DMS 273 treated with DMSO at 0.1 percent for 48 hours (cell line): ENCODE measurements around the gene CBL.
A peak's percentile ranks its signal among the peaks of the same experiment; 100 is the strongest.

Experiments
- DNase-seq: peaks from one replicate; lab custom pipeline; 2025; lab: John Stamatoyannopoulos, UW

CBL gene

DNA sequence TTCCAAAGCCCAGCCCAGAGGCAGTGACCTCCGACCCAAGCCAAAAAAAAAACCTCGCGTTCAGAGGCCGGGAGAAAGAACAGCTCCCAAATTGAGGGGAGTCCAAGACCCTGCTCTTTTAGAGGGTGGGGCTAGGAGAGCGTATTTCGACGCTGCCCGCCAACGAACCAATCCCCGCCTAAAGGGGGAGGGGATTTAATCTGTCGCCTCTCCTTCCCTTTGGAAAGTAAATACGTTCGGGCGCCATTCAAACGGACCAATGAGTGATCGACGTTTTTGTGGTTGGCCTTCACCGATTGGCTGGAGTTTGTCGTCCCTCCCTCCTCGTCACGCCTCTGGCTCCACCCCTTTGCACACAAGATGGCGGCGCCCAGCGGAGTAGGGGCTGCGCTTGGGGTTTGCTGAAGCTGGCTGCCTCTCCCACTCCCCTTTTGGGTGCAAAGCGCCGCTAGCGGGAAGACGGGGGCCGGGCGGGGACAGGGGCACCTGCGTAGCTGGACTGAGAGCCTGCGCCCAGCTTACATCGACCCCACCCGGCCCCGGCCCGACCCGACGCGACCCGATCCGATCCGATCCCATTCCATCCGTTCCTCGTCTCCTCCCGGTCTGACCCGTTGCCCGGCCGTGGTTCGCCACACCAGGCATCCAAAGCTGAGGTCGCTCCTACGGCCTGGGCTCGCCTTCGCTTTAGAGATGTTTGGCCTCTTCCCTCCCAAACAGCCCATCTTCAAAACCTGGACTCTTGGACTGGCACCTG lies 128.2 kb downstream of the CBL start, which contains the start of gene RNF26:
RNF26 (plus strand) TSS at position 354 of the 757 bp plus-strand sequence. CDS start 596 bp downstream, outside the sequence.
- peak; percentile 89 for DNase-seq

DNA sequence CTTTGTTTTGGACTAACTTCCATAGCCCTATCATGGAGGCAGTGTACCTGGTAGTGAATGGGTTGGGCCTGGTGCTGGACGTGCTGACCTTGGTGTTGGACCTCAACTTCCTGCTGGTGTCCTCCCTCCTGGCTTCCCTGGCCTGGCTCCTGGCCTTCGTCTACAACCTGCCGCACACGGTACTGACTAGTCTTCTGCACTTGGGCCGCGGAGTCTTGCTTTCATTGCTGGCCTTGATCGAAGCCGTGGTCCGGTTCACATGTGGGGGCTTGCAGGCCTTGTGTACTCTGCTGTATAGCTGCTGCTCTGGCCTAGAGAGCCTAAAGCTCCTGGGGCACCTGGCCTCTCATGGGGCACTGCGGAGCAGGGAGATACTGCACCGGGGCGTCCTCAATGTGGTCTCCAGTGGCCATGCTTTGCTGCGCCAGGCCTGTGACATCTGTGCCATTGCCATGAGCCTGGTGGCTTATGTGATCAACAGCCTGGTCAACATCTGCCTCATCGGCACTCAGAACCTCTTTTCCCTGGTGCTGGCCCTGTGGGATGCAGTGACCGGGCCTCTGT lies 129.0 kb downstream of the CBL start:
- no peak for DNase-seq

DNA sequence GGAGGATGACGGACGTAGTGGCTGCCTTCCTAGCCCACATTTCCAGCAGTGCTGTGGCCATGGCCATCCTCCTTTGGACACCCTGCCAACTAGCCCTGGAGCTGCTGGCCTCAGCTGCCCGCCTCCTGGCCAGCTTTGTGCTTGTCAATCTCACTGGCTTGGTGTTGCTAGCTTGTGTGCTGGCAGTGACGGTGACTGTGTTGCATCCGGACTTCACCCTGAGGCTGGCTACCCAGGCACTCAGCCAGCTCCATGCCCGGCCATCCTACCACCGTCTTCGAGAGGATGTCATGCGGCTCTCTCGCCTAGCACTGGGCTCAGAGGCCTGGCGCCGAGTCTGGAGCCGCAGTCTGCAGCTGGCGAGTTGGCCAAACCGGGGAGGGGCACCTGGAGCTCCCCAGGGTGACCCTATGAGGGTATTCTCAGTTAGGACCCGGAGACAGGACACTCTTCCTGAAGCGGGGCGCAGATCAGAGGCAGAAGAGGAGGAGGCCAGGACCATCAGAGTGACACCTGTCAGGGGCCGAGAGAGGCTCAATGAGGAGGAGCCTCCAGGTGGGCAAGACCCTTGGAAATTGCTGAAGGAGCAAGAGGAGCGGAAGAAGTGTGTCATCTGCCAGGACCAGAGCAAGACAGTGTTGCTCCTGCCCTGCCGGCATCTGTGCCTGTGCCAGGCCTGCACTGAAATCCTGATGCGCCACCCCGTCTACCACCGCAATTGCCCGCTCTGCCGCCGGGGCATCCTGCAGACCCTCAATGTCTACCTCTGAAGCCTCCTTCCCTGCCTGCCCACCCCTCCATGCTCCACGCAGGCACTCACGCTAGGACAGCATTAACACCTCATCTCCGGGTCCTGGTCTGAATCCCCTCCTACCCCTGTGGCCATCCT lies 129.8 kb downstream of the CBL start:
- DNase-seq, result no peak

DNA sequence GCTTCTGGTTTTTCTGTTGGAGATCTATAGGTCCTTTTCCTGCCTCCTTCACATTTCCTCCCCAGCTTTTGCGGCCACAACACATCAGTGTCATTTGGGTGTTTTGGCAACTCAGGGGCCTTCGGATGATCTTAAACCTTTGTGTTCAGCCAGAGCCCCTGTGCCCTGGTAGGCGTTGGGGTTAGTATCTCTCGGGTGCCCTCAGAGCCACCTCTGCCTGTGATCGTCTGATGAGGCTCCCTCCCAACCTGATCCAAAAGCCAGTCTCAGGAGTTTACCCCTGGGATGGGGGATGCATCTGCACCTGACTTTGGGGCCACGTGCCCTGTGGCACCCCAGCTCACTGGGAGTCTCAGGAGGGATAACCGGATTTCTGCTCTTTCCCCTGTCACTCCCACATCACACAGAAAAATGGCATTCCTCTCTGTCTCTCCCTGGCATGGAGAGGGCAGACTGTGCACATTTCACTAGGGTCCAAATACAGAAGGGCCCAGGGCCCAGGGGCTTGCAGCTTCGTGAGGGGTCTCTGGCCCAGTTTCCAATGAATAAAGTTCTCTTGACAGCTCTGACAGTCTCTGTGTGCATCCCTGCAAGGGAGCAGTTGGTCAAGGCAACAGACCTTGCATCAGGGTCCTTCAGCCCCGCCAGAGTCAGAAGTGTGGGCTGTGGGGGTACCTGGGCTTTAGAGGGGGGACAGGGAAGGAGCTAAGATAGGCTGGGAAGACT lies 130.8 kb downstream of the CBL start:
- DNase-seq, result no peak

DNA sequence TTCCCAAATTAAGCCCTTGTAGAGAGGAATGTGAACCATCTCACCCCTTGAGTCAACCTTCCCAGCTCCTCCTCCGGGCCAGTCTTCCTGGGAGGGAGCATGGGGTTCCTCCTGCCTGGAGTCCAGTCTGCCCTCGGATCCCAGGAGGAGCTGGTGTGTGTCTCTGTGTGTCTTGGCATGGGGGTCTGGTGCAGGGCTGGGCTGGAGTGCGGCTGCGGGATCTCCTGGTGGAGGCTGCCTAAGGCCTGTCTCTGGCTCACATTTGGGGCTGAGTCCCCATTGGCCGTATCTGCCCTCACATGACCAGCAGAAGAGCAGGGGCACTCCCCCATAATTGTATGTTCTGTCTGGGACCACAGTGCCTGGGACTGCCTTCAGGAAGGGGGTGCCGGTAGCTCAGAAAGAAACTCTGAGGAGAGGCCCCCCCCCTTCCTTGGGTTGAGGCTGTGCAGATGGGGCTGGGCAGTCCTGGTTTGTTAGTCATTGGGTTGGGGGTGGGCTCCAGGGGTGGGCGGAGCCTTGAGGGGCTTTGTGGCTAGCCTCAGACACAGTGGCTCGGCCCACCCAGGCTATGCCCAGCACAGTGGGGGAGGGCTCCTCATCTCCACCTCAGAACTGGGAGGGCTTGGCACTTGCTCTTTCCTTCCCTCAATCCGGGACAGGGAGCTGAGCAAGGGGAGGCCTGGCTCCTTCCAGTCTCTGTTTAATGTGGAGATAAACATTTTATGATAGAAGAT lies 131.6 kb downstream of the CBL start:
- DNase-seq, result no peak

DNA sequence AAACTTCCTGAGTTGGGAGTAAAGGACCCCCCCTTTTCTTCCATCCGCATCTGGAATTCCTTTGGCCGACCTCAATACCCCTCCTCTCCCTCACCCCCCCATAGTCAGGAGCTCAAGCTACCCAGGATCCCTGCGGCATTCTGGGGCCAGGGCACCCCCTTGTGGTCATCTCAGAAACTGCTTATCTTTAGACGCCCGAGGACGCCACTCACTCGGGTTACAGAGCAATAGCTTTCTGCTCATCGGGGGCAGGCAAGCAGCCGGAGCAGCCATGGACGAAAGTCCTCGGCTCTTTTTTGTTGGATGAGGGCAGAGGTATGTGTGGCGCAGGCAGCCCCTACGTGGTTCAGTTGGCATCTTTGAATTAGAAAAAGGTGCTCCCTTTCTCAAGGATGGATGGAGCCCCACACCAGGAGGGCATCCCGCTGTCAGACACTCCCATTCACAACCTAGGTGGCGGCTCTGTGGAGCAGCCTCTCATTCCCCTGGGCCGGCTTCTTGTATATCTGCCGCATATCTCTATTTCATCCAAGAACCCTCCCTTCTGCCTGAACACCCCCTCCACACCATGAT lies 132.3 kb downstream of the CBL start:
- DNase-seq, result peak; percentile 21

DNA sequence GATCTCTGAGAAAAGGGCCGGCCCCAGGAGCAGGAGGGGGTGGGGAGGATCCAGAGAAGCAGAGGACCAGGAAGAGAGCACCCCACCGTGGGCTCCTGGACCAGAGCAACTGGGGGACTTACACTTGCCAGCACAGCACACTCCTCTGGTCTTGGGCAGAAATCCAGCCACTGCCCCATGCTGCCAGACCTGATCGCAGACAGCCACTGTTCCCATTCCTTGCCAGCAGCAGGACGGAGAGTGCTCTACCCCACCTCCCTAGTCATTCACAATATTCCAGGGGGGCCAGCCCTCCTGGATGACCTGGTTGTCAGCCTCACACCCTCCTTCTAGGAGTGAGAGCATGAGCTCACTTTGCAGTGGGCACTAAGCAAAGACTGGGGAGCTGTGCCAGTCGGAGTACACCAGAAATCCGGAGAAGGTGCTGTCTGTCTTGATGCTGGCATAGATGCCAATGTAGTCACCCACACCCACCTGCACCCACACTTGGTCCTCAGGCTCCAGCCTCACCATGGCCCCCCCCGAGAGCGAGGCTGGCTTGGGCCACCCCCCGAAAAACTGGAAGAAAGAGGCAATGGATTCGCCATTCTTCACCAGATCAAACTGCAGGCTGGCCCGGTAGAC lies 132.9 kb downstream of the CBL start:
- no peak for DNase-seq

DNA sequence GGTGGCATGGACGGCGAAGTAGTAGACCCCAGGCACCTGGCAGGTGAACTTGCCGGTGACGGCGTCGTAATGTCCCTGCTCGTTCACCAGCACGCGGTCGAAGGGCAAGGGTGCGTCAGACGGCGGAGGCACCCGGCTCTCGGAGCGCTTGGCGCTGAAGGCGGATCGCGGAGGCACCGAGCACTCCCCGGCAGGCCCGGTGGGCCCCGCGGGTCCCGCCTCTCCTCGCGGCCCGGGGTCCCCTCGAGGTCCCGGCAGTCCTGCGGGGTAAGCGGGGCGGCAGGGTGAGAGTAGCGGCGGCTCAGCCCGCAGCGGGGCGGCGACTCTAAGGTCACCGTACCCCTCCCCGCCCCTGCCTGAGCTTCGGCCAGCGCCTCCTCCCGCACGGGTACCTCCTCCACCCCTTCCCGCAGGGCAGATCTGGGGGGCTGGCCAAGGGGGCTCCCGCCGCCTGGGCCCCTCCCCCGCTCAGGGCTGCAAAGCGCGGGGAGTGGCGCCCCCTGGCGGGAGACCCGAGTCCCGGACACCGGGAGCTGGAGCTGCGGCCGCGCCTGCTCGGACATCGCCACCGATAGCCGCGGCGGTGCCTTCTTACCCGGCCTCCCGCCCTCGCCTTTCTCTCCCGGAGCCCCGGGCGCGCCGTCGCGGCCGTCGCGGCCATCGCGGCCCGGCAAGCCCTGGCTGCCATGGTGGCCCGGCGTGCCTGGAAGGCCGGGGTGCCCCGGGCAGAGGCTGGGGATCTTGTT lies 133.6 kb downstream of the CBL start:
- no peak for DNase-seq

DNA sequence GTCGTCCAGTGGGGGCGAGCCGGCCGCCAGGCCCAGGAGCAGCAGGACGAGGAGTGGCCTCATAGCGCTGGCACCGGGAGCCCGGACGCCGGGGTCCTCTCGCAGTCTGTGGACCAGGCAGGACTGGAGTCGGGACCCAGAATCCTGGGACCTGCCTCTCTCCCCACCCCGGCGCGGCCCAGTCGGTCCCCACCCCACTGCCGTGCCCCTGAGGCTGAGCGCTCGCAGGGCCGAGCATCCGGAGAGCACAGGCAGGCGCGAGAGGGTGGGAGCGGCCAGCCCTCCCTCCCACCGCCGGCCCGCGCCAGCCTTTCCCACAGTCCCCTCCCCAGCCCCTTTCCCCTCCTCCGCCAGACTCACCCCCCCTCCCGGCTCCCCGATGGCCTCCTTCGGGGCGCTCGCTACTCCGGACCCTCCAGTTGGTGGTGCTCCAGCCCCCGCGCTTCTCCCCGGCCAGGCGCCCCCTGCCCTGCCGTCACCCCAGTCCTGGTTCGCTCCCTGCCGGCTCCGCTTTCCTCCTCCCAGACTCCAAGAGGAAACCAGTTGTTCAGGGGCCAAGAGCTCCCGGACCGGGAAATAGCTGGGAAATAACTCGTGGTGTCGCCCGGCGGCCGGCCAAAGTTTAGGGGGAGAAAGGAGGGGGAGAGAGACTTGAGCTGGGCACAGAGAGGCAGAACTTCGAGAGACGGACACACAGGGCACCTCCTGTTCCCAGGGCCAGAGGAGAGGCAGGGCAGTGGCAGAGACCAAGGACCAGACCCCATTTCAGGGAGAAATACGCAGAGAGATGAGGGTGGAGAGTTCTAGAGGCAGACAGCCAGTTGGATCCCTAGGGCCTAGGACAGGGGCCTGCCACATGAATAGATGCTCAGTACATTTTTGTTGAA lies 134.4 kb downstream of the CBL start, which contains the start of gene C1QTNF5:
C1QTNF5 (minus strand) TSS at position 549 of the 887 bp plus-strand sequence; CDS start at position 63, 486 bp downstream.
- DNase-seq, result no peak

DNA sequence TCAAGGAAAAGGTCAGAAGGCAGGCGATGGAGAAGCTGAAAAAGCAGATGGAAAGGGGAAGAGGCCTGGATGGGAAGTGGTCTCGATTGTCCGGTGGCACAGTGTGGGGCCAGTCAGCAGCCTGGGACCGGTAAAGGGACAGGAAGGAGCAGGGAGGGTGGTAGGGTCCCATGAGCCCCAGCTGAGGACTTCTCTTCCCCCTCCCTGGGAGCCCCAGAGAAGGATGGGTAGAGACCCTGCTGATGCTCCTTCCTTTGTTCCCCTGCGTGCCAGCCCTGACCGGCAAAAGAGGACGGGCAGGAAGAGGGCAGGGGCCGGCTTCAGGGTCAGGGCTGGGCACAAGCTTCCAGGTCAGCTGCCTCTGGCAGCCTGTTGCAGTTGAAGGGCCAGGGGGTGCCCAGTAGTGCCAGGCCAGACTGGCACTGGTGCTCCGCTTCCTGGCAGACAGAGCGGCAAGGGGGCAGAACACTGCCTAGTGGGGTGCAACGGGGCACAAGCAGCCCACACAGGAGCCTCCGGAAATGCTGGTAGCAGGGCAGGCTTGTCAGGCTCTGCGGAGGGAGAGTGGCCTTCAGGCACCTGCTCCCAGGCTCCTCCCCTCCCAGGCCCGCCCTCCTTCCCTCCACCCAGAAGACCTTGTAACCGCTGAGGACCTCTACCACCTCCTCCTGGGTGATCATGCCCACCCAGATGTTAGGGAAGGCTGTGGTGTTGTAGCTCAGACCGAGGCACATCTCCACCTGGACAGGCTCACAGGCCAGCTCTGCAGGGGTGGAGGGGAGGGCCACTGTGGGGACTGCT lies 135.3 kb downstream of the CBL start:
- no peak for DNase-seq

DNA sequence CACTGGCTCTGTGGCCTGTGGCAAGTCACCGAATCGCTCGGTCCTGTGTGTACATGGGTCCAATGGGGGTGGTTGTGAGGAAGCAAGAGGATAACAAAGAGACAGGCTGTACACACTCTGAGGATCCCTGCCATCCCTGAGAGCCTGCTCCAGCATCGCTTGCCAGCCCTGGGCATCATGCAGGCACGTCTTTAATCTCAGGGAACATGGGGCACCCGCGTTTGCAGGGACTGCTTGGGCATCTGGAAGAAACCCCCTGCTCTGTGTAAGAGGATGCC lies 135.8 kb downstream of the CBL start:
- DNase-seq, result no peak

DNA sequence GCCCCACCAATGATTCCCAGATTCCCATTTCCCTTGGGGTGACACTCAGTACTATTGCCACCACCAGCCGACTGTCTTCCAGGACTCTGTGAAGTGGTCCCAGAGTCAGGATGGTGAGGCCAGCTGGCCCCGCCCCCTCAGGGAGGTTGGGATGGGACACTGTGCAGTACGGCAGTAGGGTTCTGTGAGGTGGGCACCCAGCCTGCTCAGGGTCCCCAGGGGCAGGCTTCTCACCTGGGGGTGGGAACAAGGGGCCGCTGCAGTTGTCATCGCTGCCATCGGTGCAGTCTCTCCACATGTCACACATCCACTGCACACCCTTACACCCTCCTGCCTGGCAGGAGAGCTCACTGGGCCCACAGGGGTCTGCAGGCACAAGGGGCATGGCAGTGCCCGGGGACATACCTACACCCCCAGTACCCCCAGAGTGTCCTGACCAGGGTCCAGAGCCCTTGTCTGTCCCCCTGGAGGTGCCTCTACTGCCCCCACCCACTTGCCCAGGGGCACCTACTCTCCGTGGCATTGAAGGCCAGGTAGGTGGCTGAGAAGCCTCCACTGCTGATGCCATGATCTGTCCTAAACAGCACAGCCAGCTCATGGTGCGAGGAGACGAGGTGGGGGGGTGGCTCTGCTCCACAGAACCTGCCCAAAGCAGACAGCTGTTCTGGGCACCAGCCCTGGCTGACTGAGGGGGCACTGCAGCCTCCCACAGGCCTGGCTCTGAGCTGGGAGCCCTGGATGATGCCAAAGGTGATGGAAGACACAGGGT lies 136.4 kb downstream of the CBL start:
- DNase-seq, result no peak

DNA sequence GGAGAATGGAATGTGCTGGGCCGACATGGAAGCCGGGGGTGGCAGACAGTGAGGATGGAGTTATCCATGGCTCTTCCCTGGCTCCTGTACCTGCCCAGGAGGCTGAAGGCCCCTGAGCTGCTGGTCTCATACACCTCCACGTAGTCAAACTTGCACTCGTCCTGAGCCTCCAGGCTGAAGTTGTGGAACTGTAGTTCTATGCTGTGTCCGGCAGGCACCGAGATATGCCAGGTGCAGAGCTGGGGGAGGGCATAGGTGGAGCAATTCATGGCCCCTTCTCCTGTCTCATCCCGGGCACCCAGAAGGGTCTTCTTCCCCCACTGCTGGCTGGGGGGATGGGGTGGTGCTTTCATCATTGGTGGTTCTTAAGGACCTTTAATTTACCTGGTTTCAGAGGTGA lies 137.6 kb downstream of the CBL start:
- no peak for DNase-seq

DNA sequence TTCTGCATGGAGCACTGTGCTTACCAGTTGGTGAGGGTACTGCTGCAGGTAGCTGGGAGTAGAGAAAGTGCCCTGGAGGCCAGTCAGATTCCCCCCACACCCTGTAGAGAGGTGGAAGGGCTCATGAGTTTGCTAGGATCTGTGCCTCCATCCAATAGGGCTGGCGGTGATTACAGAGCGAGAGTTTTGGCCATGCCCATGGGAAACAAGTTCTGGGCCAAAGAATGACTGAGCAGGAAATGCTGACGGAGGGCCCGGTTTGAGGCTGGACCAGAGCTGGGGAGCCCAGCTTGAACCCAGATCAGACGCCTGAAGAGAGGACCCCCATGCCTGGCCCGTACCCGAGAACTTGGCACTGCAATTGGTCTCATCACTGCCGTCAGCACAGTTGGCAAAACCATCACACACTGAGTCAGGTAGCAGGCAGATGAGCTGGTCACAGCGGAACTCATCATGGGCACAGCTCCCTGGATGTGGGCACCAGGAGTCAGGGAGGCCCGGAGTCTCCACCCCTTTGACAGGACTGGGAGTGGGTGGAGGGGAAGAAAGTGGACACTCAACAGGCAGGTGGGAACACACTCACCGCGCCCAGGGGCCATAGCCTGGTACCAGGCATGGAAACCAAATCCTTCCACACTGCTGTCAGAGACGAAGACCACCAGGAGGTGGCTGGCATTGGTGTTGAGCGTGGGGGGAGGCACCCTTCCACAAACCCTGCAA lies 138.3 kb downstream of the CBL start:
- DNase-seq, result no peak

DNA sequence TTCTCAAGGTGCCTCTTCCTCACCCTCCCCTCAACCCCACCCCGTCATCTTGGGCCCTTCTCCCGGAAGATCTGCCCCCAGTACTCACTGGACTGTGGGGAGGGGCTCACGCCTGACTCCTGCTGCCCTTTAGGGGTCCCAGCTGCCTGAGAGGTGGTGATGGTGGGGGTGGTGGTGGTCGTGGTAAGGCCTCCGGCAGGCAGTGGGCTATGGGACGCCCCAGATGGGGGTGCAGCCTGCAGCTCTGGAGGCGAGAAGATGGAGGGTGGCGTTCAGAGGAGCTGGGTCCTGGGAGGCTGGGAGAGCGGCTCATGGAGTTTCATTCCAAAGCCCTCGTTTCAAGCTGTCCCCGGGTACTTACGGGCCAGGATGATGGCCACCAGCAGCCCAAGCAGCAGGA lies 139.5 kb downstream of the CBL start:
- DNase-seq, result no peak

DNA sequence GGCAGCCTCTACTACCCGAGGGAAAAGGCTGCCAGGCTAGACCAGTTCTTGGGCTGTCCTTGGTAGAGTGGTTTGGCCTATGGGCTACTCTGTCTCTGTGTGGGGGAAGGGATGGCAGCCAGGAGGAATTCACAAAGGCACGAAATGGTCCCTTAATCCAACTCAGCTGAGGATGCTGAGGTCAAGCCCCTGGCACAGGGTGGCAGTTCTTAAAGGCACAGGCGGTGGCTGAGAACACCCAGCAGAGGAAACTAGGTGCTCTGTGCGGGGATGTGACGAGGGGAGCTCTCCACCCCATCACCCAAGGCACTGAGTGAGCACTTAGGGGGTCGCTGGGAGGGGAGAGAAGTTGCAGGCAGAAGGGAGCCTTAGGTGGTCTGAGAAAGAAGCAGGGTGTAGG lies 140.5 kb downstream of the CBL start, which contains the start of gene MFRP:
MFRP (minus strand) TSS at position 101 of the 400 bp plus-strand sequence. CDS start 192 bp downstream, outside the sequence.
- DNase-seq, result no peak

DNA sequence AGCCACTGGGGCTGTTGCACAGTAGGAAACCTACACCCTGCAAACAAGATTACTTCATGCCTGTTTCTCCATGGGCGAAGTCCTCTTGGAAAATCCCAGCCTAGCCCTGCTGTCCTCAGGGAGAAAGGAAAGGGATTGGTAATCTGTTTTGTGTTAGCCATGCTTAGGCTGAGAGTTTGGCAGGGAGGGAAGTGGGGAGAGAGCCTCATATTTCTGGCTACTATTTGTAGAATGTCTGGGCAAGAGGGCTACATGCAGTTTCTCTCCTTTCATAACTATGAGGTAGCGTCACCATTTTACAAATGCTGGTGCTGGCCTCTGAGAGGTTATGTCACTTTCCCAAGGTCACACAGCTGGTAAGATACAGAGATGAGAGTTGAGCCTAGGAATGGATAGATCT lies 141.1 kb downstream of the CBL start:
- DNase-seq, result no peak
